A549 (cell line): ENCODE measurements around the gene PDE1C.

Experiments
- CTCF ChIP-seq: fragments of >200 bp; sonication (Bioruptor Twin); formaldehyde crosslinking; IDR thresholded peaks from 3 replicates; pipeline ENCODE4 v1.5.1; 2016
- E2F6 ChIP-seq: IDR thresholded peaks from 2 replicates; pipeline ENCODE4 v1.6.1; 2012; ENCODE audit warnings: low read depth, borderline replicate concordance
- EHMT2 ChIP-seq: fragments of 200-600 bp; sonication (generic); IDR thresholded peaks from 2 replicates; pipeline ENCODE4 v1.6.1; 2016; ENCODE audit warnings: antibody characterized with exemption, low read depth, mild to moderate bottlenecking, moderate library complexity
- EP300 ChIP-seq, 2 experiments: fragments of >200 bp; sonication (Bioruptor Twin); formaldehyde crosslinking; IDR thresholded peaks; 2 replicates in 1 of 2; 3 replicates in 1 of 2; pipeline ENCODE4 v1.6.1; 2016 to 2017
- HEYL ChIP-seq: fragments of 250-450 bp; sonication (Bioruptor Pico); IDR thresholded peaks from 2 replicates; pipeline ENCODE4 v1.8.0; 2021; ENCODE audit warnings: mild to moderate bottlenecking, moderate library complexity
- MAFK ChIP-seq: fragments of 450-650 bp; IDR thresholded peaks from 2 replicates; pipeline ENCODE4 v1.6.1; 2014; ENCODE audit not compliant: partially characterized antibody
- POLR2A ChIP-seq: IDR thresholded peaks from 2 replicates; pipeline ENCODE4 v1.6.1; 2012; ENCODE audit warnings: mild to moderate bottlenecking, low read length
- REST ChIP-seq: fragments of 200-600 bp; sonication (generic); IDR thresholded peaks from 2 replicates; pipeline ENCODE4 v1.6.1; 2016; ENCODE audit warnings: antibody characterized with exemption, mild to moderate bottlenecking, moderate library complexity
- RFX5 ChIP-seq: fragments of 450-650 bp; IDR thresholded peaks from 2 replicates; pipeline ENCODE4 v1.7.1; 2014; ENCODE audit warnings: antibody characterized with exemption, mild to moderate bottlenecking, moderate library complexity
- TP53 ChIP-seq: fragments of 250-450 bp; sonication (Bioruptor Pico); IDR thresholded peaks from 2 replicates; pipeline ENCODE4 v1.5.0; 2021; ENCODE audit warnings: mild to moderate bottlenecking, moderate library complexity
- ZC3H11A ChIP-seq: fragments of 450-650 bp; IDR thresholded peaks from 2 replicates; pipeline ENCODE4 v1.6.1; 2014; ENCODE audit warnings: antibody characterized with exemption, mild to moderate bottlenecking
- TF ChIP-seq, protein P1 (sequence below): fragments of 450-650 bp; IDR thresholded peaks from 2 replicates; pipeline ENCODE4 v1.6.1; 2014; ENCODE audit warnings: antibody characterized with exemption

GRCh38 chr7:31816810-31817209, 253.4 kb downstream of the PDE1C start:
- TF ChIP-seq CTCF (no peak), POLR2A (no peak), EHMT2 (no peak), E2F6 (no peak), ZC3H11A (no peak), REST (no peak), MAFK (no peak), HEYL (CRISPR knock-in tag) (no peak), TP53 (no peak), RFX5 (no peak), EP300 (IDR thresholded peaks at IDR 0.05) (no peak)
- TF ChIP-seq, protein P1, sequence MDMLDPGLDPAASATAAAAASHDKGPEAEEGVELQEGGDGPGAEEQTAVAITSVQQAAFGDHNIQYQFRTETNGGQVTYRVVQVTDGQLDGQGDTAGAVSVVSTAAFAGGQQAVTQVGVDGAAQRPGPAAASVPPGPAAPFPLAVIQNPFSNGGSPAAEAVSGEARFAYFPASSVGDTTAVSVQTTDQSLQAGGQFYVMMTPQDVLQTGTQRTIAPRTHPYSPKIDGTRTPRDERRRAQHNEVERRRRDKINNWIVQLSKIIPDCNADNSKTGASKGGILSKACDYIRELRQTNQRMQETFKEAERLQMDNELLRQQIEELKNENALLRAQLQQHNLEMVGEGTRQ, result no peak
